WTC11 (cell line): ENCODE measurements around the gene FARP2.

Experiments
- FOXJ3 ChIP-seq: sonication (generic); formaldehyde crosslinking; IDR thresholded peaks from 2 replicates; pipeline ENCODE4 v1.9.0; 2021; ENCODE audit warnings: missing genetic modification reagents, mild to moderate bottlenecking, borderline replicate concordance
- FOXP4 ChIP-seq: sonication (generic); formaldehyde crosslinking; IDR thresholded peaks from 2 replicates; pipeline ENCODE4 v1.8.0; 2022; ENCODE audit warnings: mild to moderate bottlenecking, missing genetic modification reagents
- JAZF1 ChIP-seq: fragments of 250-450 bp; sonication (Bioruptor Pico); IDR thresholded peaks from 2 replicates; pipeline ENCODE4 v1.9.0; 2021; ENCODE audit warnings: moderate library complexity, mild to moderate bottlenecking, inconsistent platforms
- MXD4 ChIP-seq: fragments of 250-450 bp; sonication (Bioruptor Pico); IDR thresholded peaks from 2 replicates; pipeline ENCODE4 v1.8.0; 2021; ENCODE audit warnings: mild to moderate bottlenecking, moderate library complexity, borderline replicate concordance
- TEAD1 ChIP-seq: sonication (generic); formaldehyde crosslinking; IDR thresholded peaks from 2 replicates; pipeline ENCODE4 v1.8.0; 2022; ENCODE audit warnings: mild to moderate bottlenecking, missing genetic modification reagents
- USF2 ChIP-seq: sonication (generic); formaldehyde crosslinking; IDR thresholded peaks from 2 replicates; pipeline ENCODE4 v1.8.1; 2023; ENCODE audit warnings: mild to moderate bottlenecking, missing genetic modification reagents, moderate library complexity
- TF ChIP-seq, protein P1 (sequence below): fragments of 200-600 bp; IDR thresholded peaks from 2 replicates; pipeline ENCODE4 v1.8.0; 2022; ENCODE audit warnings: antibody characterized with exemption

GRCh38 chr2:241379481-241380480 is 23.7 kb downstream of the FARP2 start:
- no peak for TF ChIP-seq FOXJ3 (CRISPR knock-in tag)
- no peak for TF ChIP-seq FOXP4 (CRISPR knock-in tag)
- TF ChIP-seq, protein P1, sequence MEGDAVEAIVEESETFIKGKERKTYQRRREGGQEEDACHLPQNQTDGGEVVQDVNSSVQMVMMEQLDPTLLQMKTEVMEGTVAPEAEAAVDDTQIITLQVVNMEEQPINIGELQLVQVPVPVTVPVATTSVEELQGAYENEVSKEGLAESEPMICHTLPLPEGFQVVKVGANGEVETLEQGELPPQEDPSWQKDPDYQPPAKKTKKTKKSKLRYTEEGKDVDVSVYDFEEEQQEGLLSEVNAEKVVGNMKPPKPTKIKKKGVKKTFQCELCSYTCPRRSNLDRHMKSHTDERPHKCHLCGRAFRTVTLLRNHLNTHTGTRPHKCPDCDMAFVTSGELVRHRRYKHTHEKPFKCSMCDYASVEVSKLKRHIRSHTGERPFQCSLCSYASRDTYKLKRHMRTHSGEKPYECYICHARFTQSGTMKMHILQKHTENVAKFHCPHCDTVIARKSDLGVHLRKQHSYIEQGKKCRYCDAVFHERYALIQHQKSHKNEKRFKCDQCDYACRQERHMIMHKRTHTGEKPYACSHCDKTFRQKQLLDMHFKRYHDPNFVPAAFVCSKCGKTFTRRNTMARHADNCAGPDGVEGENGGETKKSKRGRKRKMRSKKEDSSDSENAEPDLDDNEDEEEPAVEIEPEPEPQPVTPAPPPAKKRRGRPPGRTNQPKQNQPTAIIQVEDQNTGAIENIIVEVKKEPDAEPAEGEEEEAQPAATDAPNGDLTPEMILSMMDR: no peak
- TF ChIP-seq TEAD1 (CRISPR knock-in tag): no peak
- no peak for TF ChIP-seq JAZF1 (CRISPR knock-in tag)
- no peak for TF ChIP-seq MXD4 (CRISPR knock-in tag)
- TF ChIP-seq USF2 (CRISPR knock-in tag): no peak
